Endothelial cell of umbilical vein (primary cell): ENCODE data around the gene TOX2. TPM values are rescaled to one million over a fixed set of nuclear protein-coding genes. Genes with fewer than 3 reads are reported as not detected.

Experiments used
- BruUV-seq: library from RNA; stranded (reverse); fragments of 400-500 nt; replicated peaks from 2 replicates; lab custom pipeline; 2021; lab: Mats Ljungman, UMichigan
- CTCF ChIA-PET: fragments of 300-600, 350-600 bp; sonication (Branson Sonifier 250); formaldehyde crosslinking; loops from one replicate; lab custom pipeline; 2021; ENCODE audit warnings: antibody characterized with exemption, inconsistent platforms; lab: Charles Lee
- POLR2A ChIA-PET: fragments of 300-600, 350-600 bp; sonication (Branson Sonifier 250); formaldehyde crosslinking; loops from one replicate; lab custom pipeline; 2021; ENCODE audit warnings: antibody characterized with exemption, inconsistent platforms; lab: Charles Lee
- DNase-seq: peaks from one replicate; pipeline ENCODE4 v3.0.0-alpha.2; 2011; ENCODE audit warnings: low read depth, low spot score
- FAIRE-seq: peaks from 2 replicates; lab custom pipeline; 2011; peaks lifted over from hg19 to GRCh38; lab: Jason Lieb, UNC
- H2AFZ ChIP-seq: 2 replicates; pipeline ENCODE4 v1.6.0; 2012; ENCODE audit warnings: low read depth, low read length, control low read depth, inconsistent platforms
- H3K27ac ChIP-seq: 2 replicates; pipeline ENCODE4 v1.5.1; 2011; ENCODE audit warnings: low read depth, mild to moderate bottlenecking, control low read depth, low read length, moderate library complexity; ENCODE audit not compliant: insufficient read depth
- H3K27me3 ChIP-seq, 2 experiments: 2 replicates each; pipeline versions ENCODE4 v1.6.0 to v1.6.1; 2011; ENCODE audit warnings: low read length in 2 of 2, mixed read lengths in 1 of 2; ENCODE audit not compliant: control insufficient read depth in 2 of 2, insufficient read depth in 2 of 2
- H3K36me3 ChIP-seq, 2 experiments: 2 replicates in 1 of 2; 3 replicates in 1 of 2; pipeline ENCODE4 v1.5.1; 2011; ENCODE audit warnings: low read length in 2 of 2, mild to moderate bottlenecking in 1 of 2, moderate library complexity in 1 of 2; ENCODE audit not compliant: control insufficient read depth in 2 of 2, insufficient read depth in 2 of 2; ENCODE audit errors: extremely low read depth in 1 of 2
- H3K4me1 ChIP-seq: 3 replicates; pipeline ENCODE4 v1.5.1; 2011; ENCODE audit warnings: mild to moderate bottlenecking, low read length; ENCODE audit not compliant: control insufficient read depth, insufficient read depth; ENCODE audit errors: extremely low read depth
- H3K4me2 ChIP-seq: 2 replicates; pipeline ENCODE4 v1.6.1; 2011; ENCODE audit warnings: low read length, control low read depth, mixed read lengths; ENCODE audit not compliant: insufficient read depth
- H3K4me3 ChIP-seq, 3 experiments: fragments of 200-600 bp in 1 of 3; sonication (generic), shearing (Covaris generic) in 1 of 3; replicated peaks in 1 of 3; 2 replicates each; pipeline ENCODE4 v1.5.1; 2011 to 2016; ENCODE audit warnings: control low read depth in 3 of 3, low read length in 3 of 3, mild to moderate bottlenecking in 2 of 3, inconsistent platforms in 1 of 3, low read depth in 1 of 3, moderate library complexity in 1 of 3; ENCODE audit not compliant: insufficient read depth in 1 of 3
- H3K79me2 ChIP-seq: 2 replicates; pipeline ENCODE4 v1.6.0; 2012; ENCODE audit warnings: low read length, inconsistent platforms; ENCODE audit not compliant: control insufficient read depth, insufficient read depth
- H3K9ac ChIP-seq: replicated peaks from 2 replicates; pipeline ENCODE3; 2011; ENCODE audit warnings: low read length, control low read depth; ENCODE audit not compliant: insufficient read depth; ENCODE audit errors: extremely low read depth
- H3K9me1 ChIP-seq: replicated peaks from 3 replicates; pipeline ENCODE4 v1.6.0; 2011; ENCODE audit warnings: mild to moderate bottlenecking, low read length; ENCODE audit not compliant: control insufficient read depth, insufficient read depth; ENCODE audit errors: extremely low read depth
- H3K9me3 ChIP-seq: replicated peaks from 2 replicates; pipeline ENCODE4 v1.5.1; 2012; ENCODE audit warnings: low read length, inconsistent platforms; ENCODE audit not compliant: control insufficient read depth, insufficient read depth
- H4K20me1 ChIP-seq: replicated peaks from 2 replicates; pipeline ENCODE3; 2011; ENCODE audit warnings: mild to moderate bottlenecking, low read length; ENCODE audit not compliant: control insufficient read depth, insufficient read depth; ENCODE audit errors: extremely low read depth
- EZH2 ChIP-seq: IDR thresholded peaks from 2 replicates; pipeline ENCODE4 v1.6.1; 2012; ENCODE audit warnings: borderline replicate concordance, low read depth, mild to moderate bottlenecking, moderate library complexity, low read length, inconsistent platforms; ENCODE audit not compliant: severe bottlenecking
- FOS ChIP-seq: IDR thresholded peaks from 2 replicates; pipeline ENCODE4 v1.6.1; 2011; ENCODE audit warnings: mild to moderate bottlenecking, low read length, moderate library complexity, borderline replicate concordance; ENCODE audit not compliant: insufficient read depth
- GATA2 ChIP-seq: IDR thresholded peaks from 2 replicates; pipeline ENCODE4 v1.7.0; 2011; ENCODE audit warnings: low read depth, mild to moderate bottlenecking, moderate library complexity, mixed read lengths, low read length; ENCODE audit not compliant: insufficient read length, insufficient read depth
- JUN ChIP-seq: IDR thresholded peaks from 2 replicates; pipeline ENCODE4 v1.6.1; 2011; ENCODE audit warnings: borderline replicate concordance, low read depth; ENCODE audit not compliant: insufficient read length, insufficient read depth
- MYC ChIP-seq: IDR thresholded peaks from one replicate; pipeline ENCODE4 v1.6.1; 2011; ENCODE audit warnings: mild to moderate bottlenecking, low read depth, low read length
- POLR2A ChIP-seq: IDR thresholded peaks from 2 replicates; pipeline ENCODE4 v1.6.1; 2012; ENCODE audit warnings: low read depth, mild to moderate bottlenecking, control low read depth, low read length
- POLR2AphosphoS5 ChIP-seq: IDR thresholded peaks from 2 replicates; pipeline ENCODE4 v1.6.1; 2012; ENCODE audit warnings: low read depth, mild to moderate bottlenecking, control low read depth, low read length, moderate library complexity; ENCODE audit not compliant: insufficient read depth
- dilution Hi-C: fragments of 300-500 bp; cut with MboI; formaldehyde crosslinking; loops from one replicate; pipeline ENCODE4 v1.15.0; 2019; ENCODE audit warnings: low sequenced_read_pairs; ENCODE audit not compliant: extremely low pct_ligation_motif_present
- intact Hi-C: fragments of 100-400 bp; cut with micrococcal nuclease; formaldehyde crosslinking; loops from one replicate; pipeline ENCODE4 v1.10.0; 2022
- polyA plus RNA-seq, 4 experiments: library from polyadenylated mRNA; depleted of rRNA in 3 of 4; stranded (reverse) in 3 of 4; unstranded in 1 of 4; fragments of >200 nt; gene quantifications; 2 replicates each; pipeline versions ENCODE4 v1.2.1 to v1.2.3, GENCODE V29; 2011 to 2012; ENCODE audit warnings: missing spikeins in 1 of 4
- total RNA-seq: library from RNA; stranded (reverse); gene quantifications from 2 replicates; pipeline ENCODE4 v1.2.3, GENCODE V29; 2021
- TF ChIP-seq, protein P1 (sequence below), 2 donors: IDR thresholded peaks; 1 replicate in 1 of 2; 2 replicates in 1 of 2; pipeline ENCODE4 v1.5.1; 2011; ENCODE audit warnings: low read length in 2 of 2, mild to moderate bottlenecking in 2 of 2, moderate library complexity in 2 of 2, control low read depth in 1 of 2, inconsistent platforms in 1 of 2, low read depth in 1 of 2; ENCODE audit not compliant: insufficient read depth in 1 of 2; ENCODE audit errors: extremely low read depth in 1 of 2
- TF ChIP-seq, protein P2 (sequence below): IDR thresholded peaks from 2 replicates; pipeline ENCODE4 v1.6.1; 2011; ENCODE audit not compliant: insufficient read depth, insufficient read length

Gene TOX2
- total and polyA plus RNA-seq, 2 donors (not counting 3 experiments of a cell fraction or from before 2014, with no cell fraction given): 7.0 to 18.6 TPM

DNA sequence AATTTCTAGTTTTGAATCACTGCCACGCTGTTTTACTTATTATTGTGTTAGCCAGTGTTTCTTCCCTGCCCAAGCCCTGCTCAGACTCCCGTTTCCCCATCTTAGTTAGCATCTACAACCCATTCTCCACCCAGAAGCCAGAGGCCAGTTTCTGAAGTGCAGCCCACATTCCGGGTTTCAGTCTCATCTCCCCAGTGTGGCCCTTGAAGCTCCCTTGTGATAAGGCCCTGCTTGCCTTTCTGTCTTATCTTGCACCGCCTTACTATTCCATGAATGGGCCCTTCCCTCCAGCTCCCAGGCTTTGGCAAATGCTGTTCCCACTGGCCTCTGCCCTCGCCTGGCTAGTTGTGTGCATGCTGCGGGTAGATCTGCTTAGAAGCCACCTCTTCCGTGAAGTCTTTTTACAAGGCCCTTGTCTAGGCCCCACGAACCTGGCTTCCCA, 41.1 kb downstream of the TOX2 start:
- Histone ChIP-seq H3K79me2 (no peaks in the 10 kb centered on the region), H3K4me1 (peaks cover 44% of the 10 kb centered on the region), H2AFZ (peak overlapping the region; percentile 3), H3K9ac (peak overlapping the region; percentile 57), H3K36me3 (no peaks in the 10 kb centered on the region), H3K4me2 (peak overlapping the region; percentile 46), H4K20me1 (no peaks in the 10 kb centered on the region), H3K9me3 (no peaks in the 10 kb centered on the region), H3K27ac (peak overlapping the region; percentile 80), H3K27me3 (no peaks in the 10 kb centered on the region), H3K4me3 (no peak overlapping the region), H3K9me1 (no peaks in the 10 kb centered on the region)
- TF ChIP-seq POLR2AphosphoS5 (no peak), GATA2 (peak; percentile 14), FOS (no peak)
- ChIA-PET CTCF (interaction anchor here (0.8 to 3.0 kb wide), 11 partner anchors 9 to 206 kb away, joined by 3 to 31 read pairs (median 4); no protein-coding TSS in a partner anchor), POLR2A (interaction anchor here (0.7 kb wide), 1 partner anchor 14 kb away, joined by 3 read pairs; no protein-coding TSS in a partner anchor)
- no peak for FAIRE-seq
- no peak for DNase-seq
- BruUV-seq: no TSS peak
- intact Hi-C loops (loop anchor here (1.0 to 10.0 kb wide), 8 partner anchors 13 to 259 kb away; partner anchors contain the start of gene OSER1), dilution Hi-C loops (no loop called here)

DNA sequence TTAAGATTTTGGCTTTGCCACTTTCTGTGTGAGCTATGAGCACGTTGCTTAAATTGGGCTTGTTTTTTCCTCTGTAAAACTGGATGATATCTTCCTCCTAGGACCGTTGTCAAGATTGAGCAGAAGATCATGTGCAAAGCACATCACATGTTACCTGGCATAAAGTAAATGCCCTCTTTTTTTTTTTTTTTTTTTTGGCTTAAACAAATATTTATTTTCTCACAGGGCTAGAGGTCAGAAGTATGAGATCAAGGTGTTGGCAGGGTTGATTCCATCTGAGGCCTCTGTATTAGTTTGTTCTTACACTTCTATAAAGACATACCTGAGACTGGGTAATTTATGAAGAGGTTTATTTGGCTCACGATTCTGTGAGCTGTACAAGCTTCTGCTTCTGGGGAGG, 42.7 kb downstream of the TOX2 start:
- ChIA-PET POLR2A (no interaction called here), CTCF (no interaction called here)
- no peak overlapping the region for H3K4me2 ChIP-seq
- H3K36me3 ChIP-seq: no peaks in the 10 kb centered on the region
- no peaks in the 10 kb centered on the region for H3K9me1 ChIP-seq
- H3K9ac ChIP-seq: no peak overlapping the region
- no peak overlapping the region for H2AFZ ChIP-seq
- no peaks in the 10 kb centered on the region for H3K9me3 ChIP-seq
- H3K27ac ChIP-seq: no peak overlapping the region
- DNase-seq (no peak), FAIRE-seq (no peak)
- no peaks in the 10 kb centered on the region for H4K20me1 ChIP-seq
- dilution Hi-C loops: no loop called here
- peaks cover 44% of the 10 kb centered on the region for H3K4me1 ChIP-seq
- intact Hi-C loops: loop anchor here (10.0 kb wide), 1 partner anchor 257 kb away; the partner anchor contains the start of gene OSER1
- H3K4me3 ChIP-seq: no peak overlapping the region
- BruUV-seq: no TSS peak
- H3K79me2 ChIP-seq: no peaks in the 10 kb centered on the region
- TF ChIP-seq JUN: no peak
- TF ChIP-seq, protein P1, sequence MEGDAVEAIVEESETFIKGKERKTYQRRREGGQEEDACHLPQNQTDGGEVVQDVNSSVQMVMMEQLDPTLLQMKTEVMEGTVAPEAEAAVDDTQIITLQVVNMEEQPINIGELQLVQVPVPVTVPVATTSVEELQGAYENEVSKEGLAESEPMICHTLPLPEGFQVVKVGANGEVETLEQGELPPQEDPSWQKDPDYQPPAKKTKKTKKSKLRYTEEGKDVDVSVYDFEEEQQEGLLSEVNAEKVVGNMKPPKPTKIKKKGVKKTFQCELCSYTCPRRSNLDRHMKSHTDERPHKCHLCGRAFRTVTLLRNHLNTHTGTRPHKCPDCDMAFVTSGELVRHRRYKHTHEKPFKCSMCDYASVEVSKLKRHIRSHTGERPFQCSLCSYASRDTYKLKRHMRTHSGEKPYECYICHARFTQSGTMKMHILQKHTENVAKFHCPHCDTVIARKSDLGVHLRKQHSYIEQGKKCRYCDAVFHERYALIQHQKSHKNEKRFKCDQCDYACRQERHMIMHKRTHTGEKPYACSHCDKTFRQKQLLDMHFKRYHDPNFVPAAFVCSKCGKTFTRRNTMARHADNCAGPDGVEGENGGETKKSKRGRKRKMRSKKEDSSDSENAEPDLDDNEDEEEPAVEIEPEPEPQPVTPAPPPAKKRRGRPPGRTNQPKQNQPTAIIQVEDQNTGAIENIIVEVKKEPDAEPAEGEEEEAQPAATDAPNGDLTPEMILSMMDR (IDR thresholded peaks at IDR 0.05; ENCODE audit: extremely low read depth in 1 of 2, insufficient read depth in 1 of 2, low read depth in 1 of 2, low read length in 2 of 2): no peak
- TF ChIP-seq, protein P2, sequence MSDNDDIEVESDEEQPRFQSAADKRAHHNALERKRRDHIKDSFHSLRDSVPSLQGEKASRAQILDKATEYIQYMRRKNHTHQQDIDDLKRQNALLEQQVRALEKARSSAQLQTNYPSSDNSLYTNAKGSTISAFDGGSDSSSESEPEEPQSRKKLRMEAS: no peak
- TF ChIP-seq MYC: no peak
- TF ChIP-seq POLR2AphosphoS5: no peak
- no peak for TF ChIP-seq FOS
- TF ChIP-seq GATA2: no peak
- no peak for TF ChIP-seq POLR2A
- TF ChIP-seq EZH2: no peak
- H3K27me3 ChIP-seq: no peaks in the 10 kb centered on the region
